SK-N-SH treated with all-trans-retinoic acid at 6 μM for 48 hours (cell line): ENCODE measurements around the gene CNTFR.

Source experiments
- ATAC-seq: fragments of 200-7000 bp; cut with Tn5 transposase; 3 replicates; pipeline ENCODE4 v1.9.1; 2020; ENCODE audit warnings: mild to moderate bottlenecking, moderate library complexity
- ARNTL ChIP-seq: fragments of 450-650 bp; formaldehyde crosslinking; IDR thresholded peaks from 2 replicates; pipeline ENCODE4 v1.5.0; 2020; ENCODE audit warnings: low read depth, mild to moderate bottlenecking, moderate library complexity, borderline replicate concordance
- BACH2 ChIP-seq: fragments of 250-450 bp; sonication (Bioruptor Pico); IDR thresholded peaks from 2 replicates; pipeline ENCODE4 v1.9.0; 2021; ENCODE audit warnings: mild to moderate bottlenecking, borderline replicate concordance
- CREB5 ChIP-seq: fragments of 250-450 bp; sonication (Bioruptor Pico); IDR thresholded peaks from 2 replicates; pipeline ENCODE4 v1.5.1; 2020; ENCODE audit warnings: low read depth, mild to moderate bottlenecking, moderate library complexity
- CSRNP3 ChIP-seq: fragments of 250-450 bp; sonication (Bioruptor Pico); IDR thresholded peaks from 2 replicates; pipeline ENCODE4 v1.5.1; 2021; ENCODE audit warnings: mild to moderate bottlenecking, moderate library complexity
- ESRRG ChIP-seq: fragments of 250-450 bp; sonication (Bioruptor Pico); IDR thresholded peaks from 2 replicates; pipeline ENCODE4 v1.6.1; 2021; ENCODE audit warnings: mild to moderate bottlenecking
- GLIS3 ChIP-seq: fragments of 250-450 bp; sonication (Bioruptor Pico); IDR thresholded peaks from 2 replicates; pipeline ENCODE4 v1.5.0; 2020; ENCODE audit warnings: mild to moderate bottlenecking, moderate library complexity
- ISL1 ChIP-seq: fragments of 250-450 bp; sonication (Bioruptor Pico); IDR thresholded peaks from 2 replicates; pipeline ENCODE4 v2.1.2; 2022; ENCODE audit warnings: mild to moderate bottlenecking, moderate library complexity
- OSR1 ChIP-seq: fragments of 250-450 bp; sonication (Bioruptor Pico); IDR thresholded peaks from 2 replicates; pipeline ENCODE4 v1.8.0; 2022; ENCODE audit warnings: moderate library complexity, mild to moderate bottlenecking, inconsistent platforms
- PATZ1 ChIP-seq: fragments of 250-450 bp; sonication (Bioruptor Pico); IDR thresholded peaks from 2 replicates; pipeline ENCODE4 v1.8.0; 2020; ENCODE audit warnings: mild to moderate bottlenecking, moderate library complexity, borderline replicate concordance
- PPARA ChIP-seq: fragments of 250-450 bp; sonication (Bioruptor Pico); IDR thresholded peaks from 2 replicates; pipeline ENCODE4 v1.5.0; 2020; ENCODE audit warnings: mild to moderate bottlenecking, borderline replicate concordance
- RARB ChIP-seq: fragments of 250-450 bp; sonication (Bioruptor Pico); IDR thresholded peaks from 2 replicates; pipeline ENCODE4 v1.8.0; 2021; ENCODE audit warnings: mild to moderate bottlenecking, moderate library complexity
- SNAI2 ChIP-seq: fragments of 250-450 bp; sonication (Bioruptor Pico); IDR thresholded peaks from 2 replicates; pipeline ENCODE4 v1.5.0; 2020; ENCODE audit warnings: mild to moderate bottlenecking, moderate library complexity
- TCF4 ChIP-seq: fragments of 250-450 bp; sonication (Bioruptor Pico); IDR thresholded peaks from 2 replicates; pipeline ENCODE4 v1.8.0; 2021; ENCODE audit warnings: mild to moderate bottlenecking, moderate library complexity, borderline replicate concordance
- TOX ChIP-seq: fragments of 250-450 bp; sonication (Bioruptor Pico); IDR thresholded peaks from 2 replicates; pipeline ENCODE4 v1.8.0; 2021; ENCODE audit warnings: mild to moderate bottlenecking, moderate library complexity, borderline replicate concordance
- TSHZ2 ChIP-seq: fragments of 250-450 bp; sonication (Bioruptor Pico); IDR thresholded peaks from 2 replicates; pipeline ENCODE4 v1.5.0; 2020; ENCODE audit warnings: mild to moderate bottlenecking, moderate library complexity
- ZC3H10 ChIP-seq: fragments of 250-450 bp; sonication (Bioruptor Pico); IDR thresholded peaks from 2 replicates; pipeline ENCODE4 v1.5.1; 2021; ENCODE audit warnings: mild to moderate bottlenecking, moderate library complexity
- ZFP3 ChIP-seq: fragments of 250-450 bp; sonication (Bioruptor Pico); IDR thresholded peaks from 2 replicates; pipeline ENCODE4 v1.5.0; 2020; ENCODE audit warnings: mild to moderate bottlenecking, moderate library complexity
- ZFP30 ChIP-seq: fragments of 450-650 bp; formaldehyde crosslinking; IDR thresholded peaks from 2 replicates; pipeline ENCODE4 v1.5.0; 2022; ENCODE audit warnings: mild to moderate bottlenecking, moderate library complexity
- ZNF565 ChIP-seq: fragments of 450-650 bp; formaldehyde crosslinking; conservative IDR thresholded peaks from 2 replicates; pipeline ENCODE4 v1.5.0; 2020; ENCODE audit warnings: low read depth, mild to moderate bottlenecking, moderate library complexity
- ZNF8 ChIP-seq: fragments of 450-650 bp; formaldehyde crosslinking; IDR thresholded peaks from 2 replicates; pipeline ENCODE4 v1.5.0; 2020; ENCODE audit warnings: mild to moderate bottlenecking, moderate library complexity

CNTFR gene

GRCh38 chr9:34601937-34602573, 12.5 kb upstream of the CNTFR start:
- no peak for TF ChIP-seq ARNTL (CRISPR knock-in tag)
- no peak for TF ChIP-seq ZNF8 (CRISPR knock-in tag)
- no peak for TF ChIP-seq OSR1 (CRISPR knock-in tag)
- no peak for TF ChIP-seq ZFP3 (CRISPR knock-in tag)
- no peak for TF ChIP-seq ZFP30
- no peak for TF ChIP-seq GLIS3 (CRISPR knock-in tag)
- TF ChIP-seq CREB5, result no peak
- no peak for TF ChIP-seq ZNF565 (CRISPR knock-in tag)
- no peak for TF ChIP-seq CSRNP3
- TF ChIP-seq PATZ1 (CRISPR knock-in tag), result no peak
- no peak for TF ChIP-seq ZC3H10 (CRISPR knock-in tag)
- no peak for TF ChIP-seq ISL1 (CRISPR knock-in tag)
- TF ChIP-seq PPARA (CRISPR knock-in tag), result no peak
- no peak for TF ChIP-seq BACH2 (CRISPR knock-in tag)
- TF ChIP-seq ESRRG, result no peak
- TF ChIP-seq TSHZ2 (CRISPR knock-in tag), result no peak
- no peak for TF ChIP-seq TCF4 (CRISPR knock-in tag)
- TF ChIP-seq TOX, result no peak
- TF ChIP-seq SNAI2, result no peak
- no peak for TF ChIP-seq RARB
- ATAC-seq, result no peak

- no peak for TF ChIP-seq ZC3H10 (CRISPR knock-in tag)
- no peak for TF ChIP-seq CSRNP3
- TF ChIP-seq ZFP3 (CRISPR knock-in tag), result no peak
- no peak for TF ChIP-seq TOX
- no peak for TF ChIP-seq PATZ1 (CRISPR knock-in tag)
- no peak for TF ChIP-seq ZFP30
- TF ChIP-seq TCF4 (CRISPR knock-in tag), result no peak
- no peak for TF ChIP-seq RARB
- TF ChIP-seq ISL1 (CRISPR knock-in tag), result no peak
- TF ChIP-seq OSR1 (CRISPR knock-in tag), result no peak
- TF ChIP-seq ARNTL (CRISPR knock-in tag), result no peak
Measured at GRCh38 chr9:34600908-34601307, 11.4 kb upstream of the CNTFR start.

More at GRCh38 chr9:34600908-34601307, 11.4 kb upstream of the CNTFR start:
- no peak for ATAC-seq
